Ammon's horn (tissue), 1 donor: Measurements from ENCODE around the gene MKS1.

Experiments used
- DNase-seq: peaks from one replicate; pipeline ENCODE4 v3.0.0-alpha.2; 2016; ENCODE audit warnings: low spot score

MKS1 gene

DNA sequence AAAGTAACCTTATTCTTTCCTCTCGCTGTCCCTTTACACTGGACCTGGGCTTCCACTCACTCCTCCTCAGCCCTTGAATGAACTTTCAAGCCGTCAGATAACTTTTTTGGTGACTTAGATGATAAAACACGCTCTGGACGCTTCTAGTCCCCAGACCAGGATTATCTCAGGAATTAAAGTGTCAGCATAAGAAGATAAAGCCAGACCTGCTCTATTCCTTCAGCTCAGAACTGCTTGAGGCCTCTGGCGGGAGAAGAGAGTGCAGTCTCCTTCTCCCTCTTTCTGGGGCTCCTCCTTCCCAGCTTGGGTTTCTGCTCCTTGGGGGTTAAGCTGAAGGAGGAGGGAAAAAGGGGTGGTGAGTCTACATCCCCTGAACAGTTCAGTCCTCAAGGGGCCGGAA, 25.9 kb upstream of the MKS1 start:
- no peak for DNase-seq

DNA sequence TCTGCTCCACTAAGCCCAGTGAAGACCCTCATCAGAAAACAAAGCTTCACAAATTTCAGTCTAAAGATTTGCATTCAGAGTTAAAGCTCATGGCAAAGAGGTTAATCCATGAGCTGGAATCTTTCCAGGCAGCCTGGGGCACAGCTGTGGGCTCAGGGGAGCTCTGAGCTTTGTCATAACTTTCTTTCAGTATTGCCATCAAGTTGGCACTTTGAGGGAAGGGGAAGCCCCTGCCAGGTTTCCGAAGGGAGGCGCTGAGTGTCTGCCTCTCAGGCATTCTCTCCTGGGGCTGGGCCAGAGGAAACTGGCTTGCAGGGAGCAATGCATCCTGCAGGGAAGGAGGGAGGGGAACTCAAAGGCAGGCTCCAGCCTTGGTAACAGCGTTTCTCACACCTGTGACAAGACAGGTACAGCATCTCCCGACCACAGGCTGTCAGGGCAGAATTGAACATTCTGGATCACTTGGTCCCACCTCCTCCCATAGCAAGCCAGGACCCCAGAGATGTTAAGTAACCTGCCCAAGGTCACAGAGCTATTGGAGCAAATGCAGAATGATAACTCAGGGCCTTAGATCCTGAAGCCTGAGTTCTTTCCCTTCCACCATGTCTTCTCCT, 23.2 kb upstream of the MKS1 start:
- no peak for DNase-seq

DNA sequence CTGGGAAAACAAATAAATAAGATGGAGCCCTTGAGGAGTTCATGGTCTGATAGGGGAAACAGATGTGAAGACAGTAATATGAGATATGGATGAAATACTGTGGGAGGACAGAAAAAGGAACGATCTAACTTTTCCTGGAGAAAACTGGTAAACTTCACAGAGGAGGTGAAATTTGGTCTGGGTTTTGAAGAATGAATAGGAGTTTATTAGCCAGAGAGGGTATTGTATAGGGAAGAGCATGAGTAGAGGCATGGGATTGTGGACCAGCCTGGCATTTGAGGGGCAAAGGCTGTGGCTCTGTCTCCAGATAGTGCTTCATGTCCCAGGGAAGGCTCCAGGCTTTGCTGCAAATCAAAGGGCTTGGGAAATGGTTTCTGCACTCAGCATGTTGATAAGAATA, 20.9 kb upstream of the MKS1 start:
- no peak for DNase-seq

DNA sequence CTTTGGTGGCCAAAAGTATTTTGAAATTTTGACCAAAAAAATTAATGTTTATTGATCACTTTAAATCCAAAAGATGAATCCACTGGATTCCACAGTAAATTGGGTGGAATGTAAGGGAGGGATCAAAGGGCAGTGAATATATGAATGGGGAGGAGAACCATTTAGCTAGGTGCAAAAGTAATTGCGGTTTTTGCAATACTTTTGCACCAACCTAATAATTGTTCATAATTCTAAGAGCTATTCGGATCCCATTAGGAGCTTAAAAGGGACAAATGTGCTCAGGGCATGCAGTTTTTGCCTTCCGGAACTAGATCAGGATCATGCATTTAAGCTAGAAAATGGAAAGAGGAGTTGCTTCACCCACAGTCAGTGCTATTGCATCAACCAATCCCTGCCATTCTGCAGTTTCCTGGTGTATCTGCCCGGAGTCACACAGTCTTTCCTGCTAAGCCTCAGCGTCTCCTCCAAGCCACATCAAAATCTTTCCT, 19.1 kb upstream of the MKS1 start, which contains the start of gene LPO:
Gene LPO, plus strand, starts transcription at position 438 of the 488 bp plus-strand sequence. CDS start 4,396 bp downstream, outside the sequence.
- DNase-seq: no peak

DNA sequence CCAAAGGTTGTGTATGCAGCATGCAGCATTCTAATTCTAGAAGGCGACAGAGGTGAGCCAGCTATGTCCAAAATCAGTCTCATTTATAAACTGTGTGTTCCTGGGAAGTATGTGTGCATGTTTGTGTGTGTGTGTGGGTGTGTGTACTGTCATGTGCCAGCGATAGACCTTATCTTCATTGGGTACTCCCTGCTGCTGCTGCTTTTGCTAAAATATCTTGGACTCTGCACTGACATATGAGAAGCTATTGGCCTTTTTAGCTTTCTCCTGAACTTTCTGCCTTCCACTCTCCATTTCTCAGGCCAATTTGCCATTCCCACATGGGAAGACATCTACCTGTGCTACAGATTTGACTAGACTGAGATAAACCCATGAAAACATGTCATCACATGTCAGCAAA, 17.3 kb upstream of the MKS1 start:
- no peak for DNase-seq

DNA sequence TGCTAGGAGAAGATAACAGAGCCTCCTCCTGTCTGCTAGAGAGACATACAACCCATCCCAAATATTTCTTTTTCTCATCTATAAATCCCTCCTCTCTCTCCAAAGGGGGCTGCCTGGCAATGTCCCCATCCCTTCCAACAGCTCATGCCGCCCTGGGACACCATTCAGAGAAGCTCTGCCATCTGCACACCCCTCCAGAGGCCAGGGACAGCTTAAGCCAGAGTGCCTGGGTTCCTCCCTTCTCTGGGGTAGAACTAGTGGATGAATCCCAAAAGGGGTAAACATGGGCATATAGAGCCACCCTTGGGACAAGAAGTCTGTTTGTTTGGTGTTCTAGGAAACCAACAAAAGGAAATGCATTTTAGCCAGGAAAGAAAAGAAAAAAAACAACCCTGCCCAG, 16.8 kb upstream of the MKS1 start:
- DNase-seq: no peak

DNA sequence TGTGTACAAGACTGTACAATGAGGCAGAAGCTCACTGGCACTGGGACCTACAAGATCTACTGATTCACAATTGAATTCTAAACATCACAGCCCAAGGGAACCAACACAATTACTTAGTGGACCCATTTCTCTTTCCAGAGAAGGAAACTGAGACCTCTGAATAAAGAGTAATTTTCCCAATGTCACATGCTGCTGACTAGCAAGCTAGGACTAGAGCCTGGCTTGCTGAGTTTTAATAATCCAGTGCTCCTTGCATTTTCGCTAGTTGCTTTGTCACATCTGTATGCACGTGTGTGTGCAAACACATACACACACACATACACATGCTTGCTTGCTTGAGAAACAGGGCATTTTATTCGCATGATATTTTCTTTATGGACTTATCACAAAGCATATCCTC, 15.5 kb upstream of the MKS1 start:
- DNase-seq: no peak

DNA sequence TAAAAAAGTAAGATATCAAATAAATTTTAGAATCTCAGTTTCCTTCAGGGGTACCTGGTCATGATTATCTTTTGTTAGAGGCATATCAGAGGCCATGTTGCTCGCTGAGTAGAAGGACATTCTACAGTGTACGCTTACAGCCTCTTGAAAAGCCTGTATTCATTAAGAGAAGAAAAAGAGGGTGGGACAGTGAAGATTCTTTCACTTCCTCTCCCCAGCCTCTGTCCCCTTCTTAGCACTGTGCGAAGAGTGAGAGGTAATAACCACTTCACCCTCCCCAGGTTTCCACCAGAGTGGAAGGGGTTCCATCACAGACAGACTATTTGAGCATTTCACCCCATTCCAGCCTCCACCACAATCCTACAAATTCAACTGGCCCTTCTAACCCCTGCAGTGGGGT, 14.5 kb upstream of the MKS1 start:
- no peak for DNase-seq

DNA sequence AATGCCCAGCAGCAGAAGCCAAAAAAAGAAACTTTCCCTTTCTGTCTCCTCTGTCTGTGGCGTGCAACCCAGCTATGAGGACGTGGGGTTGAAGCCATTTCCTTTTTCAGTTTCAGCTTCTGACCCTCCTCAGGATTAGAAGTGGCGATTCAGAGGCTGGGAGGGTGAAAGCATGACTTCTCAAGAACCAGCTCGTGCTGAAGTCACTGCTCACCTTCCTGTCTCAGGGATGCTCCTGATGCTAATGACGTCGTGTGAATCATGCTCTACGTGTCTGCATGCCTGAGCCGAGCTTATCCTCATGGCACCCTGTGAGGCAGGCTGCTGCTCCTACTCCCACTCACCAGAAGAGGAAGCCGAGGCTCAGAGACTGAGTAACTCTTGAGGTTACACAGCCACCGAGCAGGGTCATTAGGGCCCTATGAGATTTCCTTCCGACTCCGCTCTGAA, 13.7 kb upstream of the MKS1 start:
- peak; percentile 57 for DNase-seq

DNA sequence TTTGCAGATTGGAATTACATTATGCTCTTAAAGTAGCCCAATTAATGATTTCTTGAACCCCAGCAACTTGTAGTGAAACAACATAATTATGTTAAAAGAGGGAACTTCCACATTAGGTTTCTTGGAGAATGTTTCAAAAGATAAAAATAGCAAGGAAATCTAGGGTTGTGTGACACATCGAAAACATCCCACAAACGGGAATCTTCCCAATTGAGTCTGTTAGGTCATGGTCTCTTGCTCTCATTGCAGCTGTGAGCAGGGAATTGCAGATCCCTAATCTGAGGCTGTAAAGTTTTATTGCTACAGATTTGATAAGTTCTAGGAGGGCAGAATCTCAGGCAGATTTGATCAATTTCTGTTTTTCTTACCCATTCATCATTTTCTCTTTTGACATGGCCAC, 12.6 kb upstream of the MKS1 start:
- DNase-seq: no peak

DNA sequence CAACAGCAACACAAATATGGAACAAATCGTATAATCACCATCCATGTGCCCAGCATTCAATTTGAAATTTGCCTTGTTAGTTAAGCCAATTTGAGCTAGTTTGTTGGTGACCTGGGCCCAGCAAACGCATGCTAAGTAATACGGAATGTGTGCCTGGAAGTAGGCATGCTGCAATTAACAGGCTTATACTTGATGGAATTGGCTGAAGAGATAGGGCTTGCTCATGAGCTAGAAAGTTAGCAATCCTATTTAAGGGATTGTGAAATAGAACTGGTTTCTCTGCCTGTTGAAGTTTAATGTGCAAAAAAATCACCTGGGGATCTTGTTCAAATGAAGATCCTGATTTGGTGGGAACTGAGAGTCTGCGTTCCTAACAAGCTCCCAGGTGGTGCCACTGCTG, 10.8 kb upstream of the MKS1 start:
- DNase-seq: no peak

DNA sequence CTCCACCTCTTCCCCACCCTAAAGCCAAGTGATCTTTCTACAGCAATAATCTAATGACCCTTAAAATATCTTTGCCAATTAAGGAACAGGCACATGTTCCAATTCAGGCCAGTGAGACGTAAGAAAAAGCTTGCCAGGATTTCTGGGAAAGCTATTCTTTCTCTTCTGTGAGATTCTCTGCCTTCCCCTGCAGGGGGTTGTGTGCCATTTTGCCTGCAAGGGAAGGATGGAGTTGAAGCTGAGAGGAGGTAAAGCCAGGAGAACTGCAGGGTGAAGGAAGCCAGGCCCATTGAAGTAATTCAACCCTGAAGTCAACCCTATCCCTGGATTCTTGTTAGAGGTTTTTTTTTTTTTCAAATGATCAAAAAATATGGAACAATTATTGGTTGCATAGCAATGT, 10.3 kb upstream of the MKS1 start:
- no peak for DNase-seq

DNA sequence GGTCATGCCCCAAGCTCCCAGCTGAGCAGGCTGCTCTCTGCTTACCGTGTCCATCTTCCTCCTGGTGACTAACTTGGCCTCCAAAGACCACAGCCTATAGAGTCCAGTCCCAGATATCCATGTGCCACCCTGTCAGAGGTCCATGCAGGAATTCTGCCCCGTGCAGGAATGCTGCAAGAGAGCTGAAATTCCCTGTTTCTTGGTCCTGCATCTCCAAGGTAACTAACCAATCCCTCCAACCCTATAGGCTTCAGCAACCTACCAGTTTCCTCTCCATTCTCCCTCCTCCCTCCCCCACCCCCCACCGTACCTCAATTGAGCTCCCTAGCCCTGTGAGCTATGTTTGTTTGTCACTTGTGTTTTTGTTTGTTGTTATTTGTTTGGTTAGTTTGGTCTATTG, 9.6 kb upstream of the MKS1 start:
- DNase-seq: no peak

DNA sequence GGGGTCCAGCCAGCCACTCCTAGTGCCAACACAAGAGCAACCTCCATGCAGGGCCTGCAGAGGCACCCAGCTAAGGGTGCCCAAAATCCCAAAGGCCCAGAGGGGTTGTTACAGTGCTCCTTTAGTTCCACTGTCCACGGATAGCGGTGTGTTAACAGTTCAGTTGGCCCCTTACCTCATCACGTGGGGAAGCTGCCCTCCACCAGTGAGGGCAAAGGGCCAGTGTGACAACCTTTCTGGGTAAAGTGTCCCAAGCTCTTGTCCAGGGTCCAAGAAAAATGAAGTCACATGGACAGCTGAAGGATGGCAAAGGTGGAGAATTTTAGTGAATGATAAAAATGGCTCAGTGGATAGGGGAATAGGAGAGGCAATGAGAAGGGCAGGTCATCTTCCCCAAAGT, 8.7 kb upstream of the MKS1 start:
- no peak for DNase-seq

DNA sequence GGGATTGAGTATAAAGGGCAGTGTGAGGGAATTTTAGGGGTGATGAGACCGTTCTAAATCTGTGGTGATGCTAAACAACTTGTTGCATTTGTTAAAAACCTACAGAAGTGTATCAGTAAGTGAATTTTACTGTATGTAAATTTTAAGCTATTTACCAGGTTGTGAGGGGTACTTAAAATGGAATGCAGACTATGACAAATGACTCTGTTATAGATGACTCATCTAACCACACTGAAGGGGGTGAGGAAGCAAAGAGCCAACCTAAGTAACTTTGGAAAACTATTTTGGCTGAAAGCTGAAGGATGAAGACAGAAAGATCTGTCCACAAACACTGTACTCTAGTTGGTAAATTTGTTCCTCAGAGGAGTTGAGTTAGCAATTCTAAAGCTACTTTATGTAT, 5.3 kb upstream of the MKS1 start:
- DNase-seq: no peak

DNA sequence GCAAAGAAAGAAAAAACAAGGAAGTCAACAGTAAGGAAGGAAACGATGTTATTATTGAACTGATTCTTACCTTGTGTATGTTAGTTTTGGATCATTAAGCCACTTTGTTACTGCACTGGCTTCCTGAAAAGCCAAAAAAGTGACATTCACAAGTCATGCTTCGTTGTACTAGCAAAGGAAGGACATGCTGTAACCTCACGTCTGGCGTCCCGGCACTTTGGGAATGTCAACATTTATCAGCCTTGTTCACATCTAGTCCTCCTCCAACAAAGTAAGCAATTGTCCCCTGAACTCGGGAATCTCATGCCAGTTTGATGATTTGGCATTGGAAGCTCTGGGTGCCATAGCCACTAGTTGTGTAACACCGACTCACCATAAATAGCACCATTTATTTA, 731 bp upstream of the MKS1 start:
- DNase-seq: no peak

DNA sequence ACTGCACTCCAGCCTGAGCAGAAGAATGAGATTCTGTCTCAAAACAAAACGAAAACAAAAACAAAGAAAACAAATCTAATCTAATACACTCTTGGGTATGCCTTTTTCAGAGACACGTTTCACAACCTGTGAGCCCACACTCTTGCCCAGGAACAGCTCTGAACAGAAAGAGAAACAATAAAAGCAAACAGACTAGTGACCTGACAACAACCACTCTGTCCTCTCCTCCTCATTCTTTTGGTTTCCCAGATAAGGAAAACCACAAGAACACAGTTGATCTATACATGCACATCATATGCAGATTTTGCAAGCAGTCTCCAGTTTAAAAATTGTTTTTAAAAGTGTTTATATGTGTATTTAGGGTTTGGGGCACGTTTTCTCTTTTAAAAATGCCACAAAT, 1.3 kb downstream of the MKS1 start:
- DNase-seq: no peak

DNA sequence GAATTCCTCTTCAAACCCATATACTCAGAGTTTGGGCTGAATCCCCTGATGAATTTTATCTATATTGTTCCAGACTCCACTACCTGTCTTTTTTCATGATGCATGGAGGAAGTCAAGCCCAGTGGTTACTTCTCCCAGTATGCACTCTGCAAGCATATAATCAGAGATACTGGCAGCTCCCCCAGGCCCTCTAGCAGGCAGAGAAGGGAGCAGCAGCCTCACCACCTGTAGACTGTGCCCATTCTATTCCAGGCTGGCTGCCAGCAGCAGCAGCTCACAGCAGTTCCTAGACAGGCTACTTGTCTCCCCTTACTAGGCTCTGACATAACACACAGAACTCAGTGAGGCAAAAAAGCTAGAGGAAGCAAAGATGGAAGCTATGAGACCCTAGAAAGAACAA, 3.4 kb downstream of the MKS1 start:
- DNase-seq: no peak

DNA sequence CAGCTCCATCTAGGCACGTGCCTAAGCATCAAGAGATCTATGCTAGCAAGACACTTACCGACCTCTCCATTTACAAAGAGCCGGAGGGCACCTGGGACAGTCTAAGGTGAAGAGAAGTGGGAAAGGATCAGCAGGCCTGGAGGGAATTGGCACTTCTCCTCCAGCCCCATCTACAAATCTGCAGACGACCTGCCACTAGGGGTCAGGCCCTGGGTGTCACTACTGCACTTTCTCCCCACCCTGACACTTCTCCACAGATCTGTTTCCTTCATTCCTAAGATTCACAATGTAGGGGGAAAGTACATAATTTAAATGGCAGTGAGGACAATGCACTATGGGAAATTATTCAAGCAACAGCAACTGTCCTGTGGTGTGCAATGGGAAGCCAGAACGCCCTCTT, 8.1 kb downstream of the MKS1 start:
- no peak for DNase-seq

DNA sequence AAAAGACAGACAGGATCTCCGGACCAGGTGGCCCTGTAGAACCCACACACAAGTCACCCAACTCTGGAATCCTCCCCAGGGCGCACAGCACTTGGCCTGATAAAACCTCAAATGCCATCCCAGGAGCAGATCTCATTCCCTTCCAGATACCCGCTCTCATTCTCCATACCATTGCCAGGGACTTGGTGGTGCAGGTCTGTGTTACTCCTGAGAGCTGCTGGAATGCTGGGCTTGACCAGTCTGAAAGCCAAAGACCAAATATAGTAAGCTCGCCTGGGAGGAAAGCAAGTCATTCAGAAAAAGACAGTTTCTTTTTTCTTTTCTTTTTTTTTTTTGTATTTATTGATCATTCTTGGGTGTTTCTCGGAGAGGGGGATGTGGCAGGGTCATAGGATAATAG, 10.7 kb downstream of the MKS1 start:
- no peak for DNase-seq

DNA sequence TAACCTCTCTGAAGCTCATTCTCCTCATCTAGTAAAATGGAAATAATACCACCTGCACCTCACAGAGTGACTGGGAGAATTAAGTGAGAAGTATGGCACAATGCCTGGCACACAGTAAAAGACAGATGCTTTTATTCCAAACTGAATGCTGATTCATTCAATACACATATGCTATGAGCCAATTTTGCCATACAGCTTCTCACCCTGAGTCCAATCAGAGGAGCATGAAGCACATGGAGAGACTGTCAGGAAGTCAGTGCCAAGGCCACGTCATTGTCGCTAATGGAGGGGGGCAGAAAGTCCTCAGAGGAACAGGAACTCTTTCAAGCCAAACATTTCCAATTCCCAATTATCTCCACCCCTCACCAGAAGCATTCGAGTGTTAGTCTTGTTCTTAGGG, 11.6 kb downstream of the MKS1 start:
- peak; percentile 81 for DNase-seq

DNA sequence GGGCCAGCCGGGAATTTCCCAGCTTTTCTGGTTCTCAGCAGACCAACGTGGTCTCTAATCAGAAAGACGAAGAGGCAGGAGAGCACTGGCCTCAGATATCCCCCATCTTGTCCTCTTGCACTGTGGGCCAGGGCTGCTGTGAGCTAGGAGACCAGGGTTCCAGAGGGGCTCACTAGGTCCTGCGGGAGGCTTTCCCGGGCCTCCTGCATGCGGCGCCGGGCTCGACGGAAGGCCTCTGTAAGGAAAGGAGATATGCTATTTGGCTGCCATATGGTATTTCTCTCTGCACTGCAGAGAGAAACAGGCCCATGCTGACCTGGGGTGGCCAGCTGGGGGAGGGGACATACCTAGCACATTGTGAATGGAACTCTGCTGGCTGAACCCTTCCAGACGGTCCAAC, 13.1 kb downstream of the MKS1 start:
- no peak for DNase-seq

DNA sequence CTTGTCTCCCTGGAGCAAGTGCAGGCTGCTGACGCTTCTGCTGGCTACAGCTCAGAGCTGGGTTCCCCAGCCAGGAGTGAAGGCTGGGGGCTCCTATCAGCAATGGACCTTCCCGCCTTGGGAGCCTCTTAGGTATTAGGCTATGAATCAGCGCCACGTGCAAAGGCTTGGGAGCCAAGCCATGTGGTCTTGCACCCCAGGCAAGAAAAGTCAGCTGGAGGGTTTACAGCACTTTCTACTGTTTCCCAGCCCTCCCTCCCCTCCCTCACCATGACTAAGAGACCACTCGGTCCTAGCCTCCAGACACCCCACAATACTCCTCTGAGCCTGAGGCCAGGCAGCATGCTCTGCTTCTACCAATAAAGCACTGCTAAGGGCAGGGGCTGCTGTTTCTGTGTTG, 14.3 kb downstream of the MKS1 start:
- no peak for DNase-seq

DNA sequence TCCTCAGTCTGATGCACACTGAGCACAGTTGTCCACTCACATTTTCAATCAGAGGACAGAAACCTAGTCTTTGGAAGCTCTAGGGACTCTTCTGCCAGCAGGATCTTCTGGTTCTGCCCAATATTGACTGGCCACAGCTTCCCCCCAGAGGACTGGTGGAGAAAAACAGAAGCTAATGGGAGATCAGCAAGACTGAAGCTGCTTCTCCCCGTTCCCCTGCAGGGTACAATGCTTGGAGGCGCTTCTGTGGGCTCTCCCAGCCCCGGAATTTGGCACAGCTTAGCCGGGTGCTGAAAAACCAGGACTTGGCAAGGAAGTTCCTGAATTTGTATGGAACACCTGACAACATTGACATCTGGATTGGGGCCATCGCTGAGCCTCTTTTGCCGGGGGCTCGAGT, 16.2 kb downstream of the MKS1 start:
- DNase-seq: no peak
